H1 (cell line): ENCODE data around the gene PLCB3. TPM values are rescaled to one million over a fixed set of nuclear protein-coding genes. Genes with fewer than 3 reads are reported as not detected.
"Not testable (repeated sequence)": the region's sequence is repeated elsewhere in the genome, so short reads cannot be mapped to it uniquely, and the experiment has no call there.

Source experiments
- CTCF ChIA-PET: fragments of 300-600 bp; sonication (Branson Sonifier 250); formaldehyde crosslinking; loops from one replicate; lab custom pipeline; 2021; ENCODE audit not compliant: partially characterized antibody; lab: Charles Lee
- POLR2A ChIA-PET: fragments of 300-600 bp; sonication (Branson Sonifier 250); formaldehyde crosslinking; loops from one replicate; lab custom pipeline; 2021; ENCODE audit warnings: inconsistent platforms; ENCODE audit not compliant: partially characterized antibody; lab: Charles Lee
- DNase-seq, 2 experiments: peaks; one replicate each; pipeline versions ENCODE4 v3.0.0 to v3.0.0-alpha.2; 2010 to 2022; ENCODE audit warnings: low spot score in 2 of 2, low read depth in 1 of 2, mixed read lengths in 1 of 2
- FAIRE-seq: peaks from 2 replicates; lab custom pipeline; 2011; peaks lifted over from hg19 to GRCh38; lab: Jason Lieb, UNC
- H2AFZ ChIP-seq: 2 replicates; pipeline ENCODE4 v1.8.1; 2012; ENCODE audit warnings: low read length, inconsistent platforms
- H2AK5ac ChIP-seq: 2 replicates; pipeline ENCODE4 v1.6.1; 2013; ENCODE audit warnings: low read depth, low read length
- H2BK120ac ChIP-seq: replicated peaks from 2 replicates; pipeline ENCODE3; 2013; ENCODE audit warnings: low read depth, low read length, inconsistent platforms
- H2BK12ac ChIP-seq: 2 replicates; pipeline ENCODE4 v1.6.1; 2013; ENCODE audit warnings: low read depth, low read length
- H2BK15ac ChIP-seq: 2 replicates; pipeline ENCODE4 v1.6.1; 2013; ENCODE audit warnings: low read length
- H2BK20ac ChIP-seq: 2 replicates; pipeline ENCODE4 v1.6.1; 2013; ENCODE audit warnings: low read length
- H2BK5ac ChIP-seq: 2 replicates; pipeline ENCODE4 v1.6.1; 2013; ENCODE audit warnings: low read depth, low read length
- H3K14ac ChIP-seq: 2 replicates; pipeline ENCODE4 v1.6.1; 2013; ENCODE audit warnings: inconsistent platforms; ENCODE audit not compliant: insufficient read length
- H3K18ac ChIP-seq: 2 replicates; pipeline ENCODE4 v1.6.1; 2013; ENCODE audit warnings: low read length; ENCODE audit errors: extremely low read depth
- H3K23ac ChIP-seq: 2 replicates; pipeline ENCODE4 v1.6.1; 2013; ENCODE audit warnings: inconsistent platforms; ENCODE audit not compliant: insufficient read length
- H3K23me2 ChIP-seq: 2 replicates; pipeline ENCODE4 v1.6.1; 2013; ENCODE audit warnings: low read depth, low read length
- H3K27ac ChIP-seq: 2 replicates; pipeline ENCODE4 v1.6.1; 2011; ENCODE audit warnings: low read depth, low read length, inconsistent platforms
- H3K27me3 ChIP-seq, 4 experiments: replicated peaks in 1 of 4; 1 replicate in 1 of 4; 2 replicates in 3 of 4; pipeline versions ENCODE4 v1.6.1 to v1.8.1; 2011 to 2013; ENCODE audit warnings: low read length in 3 of 4, mild to moderate bottlenecking in 3 of 4, inconsistent platforms in 2 of 4, mixed read lengths in 2 of 4, moderate library complexity in 1 of 4; ENCODE audit not compliant: control insufficient read depth in 3 of 4, insufficient read depth in 3 of 4; ENCODE audit errors: extremely low read depth in 1 of 4
- H3K36me3 ChIP-seq, 4 experiments: 2 replicates each; pipeline versions ENCODE4 v1.6.1 to v1.8.1; 2011 to 2013; ENCODE audit warnings: mild to moderate bottlenecking in 4 of 4, low read length in 3 of 4, moderate library complexity in 2 of 4, control low read depth in 1 of 4, inconsistent platforms in 1 of 4; ENCODE audit not compliant: insufficient read depth in 4 of 4, control insufficient read depth in 2 of 4
- H3K4ac ChIP-seq: replicated peaks from 2 replicates; pipeline ENCODE3; 2013; ENCODE audit warnings: low read length, low read depth, mixed read lengths, inconsistent platforms; ENCODE audit not compliant: insufficient read length
- H3K4me1 ChIP-seq, 4 experiments: replicated peaks in 1 of 4; 1 replicate in 1 of 4; 2 replicates in 3 of 4; pipeline versions ENCODE4 v1.6.1 to v1.8.1; 2011 to 2013; ENCODE audit warnings: low read length in 3 of 4, inconsistent platforms in 2 of 4, mixed read lengths in 1 of 4; ENCODE audit not compliant: insufficient read depth in 4 of 4, control insufficient read depth in 3 of 4
- H3K4me2 ChIP-seq, 2 experiments: 2 replicates each; pipeline versions ENCODE4 v1.6.1 to v1.8.1; 2011 to 2013; ENCODE audit warnings: low read depth in 2 of 2, low read length in 2 of 2, control low read depth in 1 of 2, inconsistent platforms in 1 of 2, mild to moderate bottlenecking in 1 of 2; ENCODE audit not compliant: insufficient read depth in 1 of 2
- H3K4me3 ChIP-seq, 4 experiments: fragments of 200-600, 300-600 bp in 1 of 4; sonication (generic), shearing (Covaris generic), sonication (Bioruptor Twin) in 1 of 4; 2 replicates each; pipeline versions ENCODE4 v1.5.1 to v1.8.1; 2011 to 2016; ENCODE audit warnings: low read length in 4 of 4, low read depth in 3 of 4, control low read depth in 2 of 4, inconsistent platforms in 2 of 4, mild to moderate bottlenecking in 2 of 4, mixed read lengths in 1 of 4, moderate library complexity in 1 of 4; ENCODE audit not compliant: insufficient read depth in 2 of 4; ENCODE audit errors: extremely low read depth in 1 of 4
- H3K56ac ChIP-seq: replicated peaks from 2 replicates; pipeline ENCODE3; 2013; ENCODE audit warnings: low read depth, mild to moderate bottlenecking, mixed read lengths, low read length, inconsistent platforms; ENCODE audit not compliant: insufficient read length
- H3K79me1 ChIP-seq: 2 replicates; pipeline ENCODE4 v1.6.1; 2013; ENCODE audit warnings: low read depth, low read length, control low read depth
- H3K79me2 ChIP-seq, 2 experiments: 2 replicates each; pipeline versions ENCODE4 v1.6.1 to v1.8.1; 2012 to 2013; ENCODE audit warnings: low read length in 2 of 2, mild to moderate bottlenecking in 2 of 2, inconsistent platforms in 1 of 2; ENCODE audit not compliant: insufficient read depth in 2 of 2, control insufficient read depth in 1 of 2
- H3K9ac ChIP-seq, 4 experiments: replicated peaks in 1 of 4; 1 replicate in 1 of 4; 2 replicates in 3 of 4; pipeline versions ENCODE4 v1.6.1 to v1.8.1; 2011 to 2013; ENCODE audit warnings: low read depth in 3 of 4, low read length in 3 of 4, control low read depth in 2 of 4, mild to moderate bottlenecking in 2 of 4, moderate library complexity in 2 of 4, inconsistent platforms in 1 of 4; ENCODE audit errors: extremely low read depth in 1 of 4
- H3K9me3 ChIP-seq, 2 experiments: 2 replicates each; pipeline versions ENCODE4 v1.6.1 to v1.8.1; 2012 to 2013; ENCODE audit warnings: mild to moderate bottlenecking in 2 of 2, moderate library complexity in 2 of 2, control low read depth in 1 of 2, inconsistent platforms in 1 of 2, low read depth in 1 of 2, low read length in 1 of 2, mixed read lengths in 1 of 2; ENCODE audit not compliant: insufficient read depth in 2 of 2
- H4K20me1 ChIP-seq, 2 experiments: replicated peaks in 1 of 2; 2 replicates each; pipeline versions ENCODE3 to v1.8.1; 2011 to 2013; ENCODE audit warnings: inconsistent platforms in 2 of 2, low read length in 2 of 2, mild to moderate bottlenecking in 1 of 2; ENCODE audit not compliant: insufficient read depth in 2 of 2, control insufficient read depth in 1 of 2
- H4K5ac ChIP-seq: 2 replicates; pipeline ENCODE4 v1.6.1; 2013; ENCODE audit warnings: low read length, low read depth, mixed read lengths, inconsistent platforms; ENCODE audit not compliant: insufficient read length
- H4K8ac ChIP-seq: 2 replicates; pipeline ENCODE4 v1.8.0; 2013; ENCODE audit warnings: mild to moderate bottlenecking, moderate library complexity, low read length, inconsistent platforms; ENCODE audit not compliant: insufficient read depth; ENCODE audit errors: extremely low read depth
- H4K91ac ChIP-seq: replicated peaks from 2 replicates; pipeline ENCODE3; 2013; ENCODE audit warnings: low read length, mixed read lengths, inconsistent platforms; ENCODE audit not compliant: insufficient read length
- KDM1A ChIP-seq: fragments of 200-600, 300-600 bp; sonication (generic); IDR thresholded peaks from 2 replicates; pipeline ENCODE4 v1.7.1; 2016; ENCODE audit warnings: mild to moderate bottlenecking, low read length, borderline replicate concordance
- MAX ChIP-seq: IDR thresholded peaks from 2 replicates; pipeline ENCODE4 v1.6.1; 2012; ENCODE audit warnings: inconsistent platforms
- YY1 ChIP-seq: IDR thresholded peaks from 2 replicates; pipeline ENCODE4 v1.6.1; 2011; ENCODE audit warnings: low read depth, mild to moderate bottlenecking, low read length
- WGBS, 2 experiments: shearing (Covaris generic) in 1 of 2; methylation state at CpG; one replicate each; pipeline versions ENCODE4 v1.1.6 to v1.1.7; 2013 to 2015; ENCODE audit warnings: low lambda C conversion rate in 2 of 2, mixed read lengths in 2 of 2, inconsistent platforms in 1 of 2, low coverage in 1 of 2, missing lambda C conversion rate in 1 of 2; ENCODE audit not compliant: insufficient replicate concordance in 2 of 2, insufficient coverage in 1 of 2, insufficient read length in 1 of 2; ENCODE audit errors: extremely low coverage in 1 of 2, missing lambda C conversion rate in 1 of 2; 5-methylcytosine and 5-hydroxymethylcytosine counted together
- polyA plus RNA-seq, 7 experiments: library from polyadenylated mRNA; depleted of rRNA in 3 of 7; stranded (reverse) in 5 of 7; unstranded in 2 of 7; fragments of >200 nt in 5 of 7; fragments of 200-250 nt in 2 of 7; gene quantifications; 1 replicate in 5 of 7; 2 replicates in 1 of 7; 4 replicates in 1 of 7; pipeline versions ENCODE4 v1.2.1 to v1.2.3, GENCODE V29; 2011 to 2013; ENCODE audit warnings: missing spikeins in 2 of 7, mixed read lengths in 2 of 7
- total RNA-seq: library from RNA; stranded (reverse); fragmentation: NEBNext Ultra II Directional; extraction: Animal tissue kit (Norgen Biotek cat#: 25700); gene quantifications from 2 replicates; pipeline ENCODE4 v1.2.1, GENCODE V29; 2021

Gene PLCB3
- total and polyA plus RNA-seq, 2 of the 8 experiments (the other 6 are each of a cell fraction or from before 2014, with no cell fraction given): 47.2 to 104 TPM

DNA sequence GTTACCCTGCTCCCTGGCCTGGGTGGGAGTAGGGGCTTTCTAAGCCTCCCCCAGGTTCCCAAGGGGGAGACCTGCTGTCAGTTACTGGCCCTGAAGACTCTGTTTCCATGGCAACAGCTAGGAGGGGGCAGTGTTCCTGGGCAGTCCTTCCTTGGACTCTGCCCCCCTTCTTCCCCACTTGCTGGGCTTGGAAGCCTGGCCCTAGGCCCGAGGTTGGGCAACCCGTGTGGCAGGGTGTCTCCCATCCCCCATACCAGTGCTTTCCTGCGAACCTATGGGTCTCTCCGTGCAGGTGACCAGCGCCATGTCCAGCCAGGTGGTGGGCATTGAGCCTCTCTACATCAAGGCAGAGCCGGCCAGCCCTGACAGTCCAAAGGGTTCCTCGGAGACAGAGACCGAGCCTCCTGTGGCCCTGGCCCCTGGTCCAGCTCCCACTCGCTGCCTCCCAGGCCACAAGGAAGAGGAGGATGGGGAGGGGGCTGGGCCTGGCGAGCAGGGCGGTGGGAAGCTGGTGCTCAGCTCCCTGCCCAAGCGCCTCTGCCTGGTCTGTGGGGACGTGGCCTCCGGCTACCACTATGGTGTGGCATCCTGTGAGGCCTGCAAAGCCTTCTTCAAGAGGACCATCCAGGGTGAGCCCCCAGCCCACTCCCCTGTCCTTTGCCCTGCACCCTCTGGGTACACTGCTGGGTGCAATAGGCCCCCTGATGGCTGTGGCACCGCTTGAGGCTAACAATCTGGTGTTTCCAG is 55.7 kb downstream of the PLCB3 start (continued):
- TF ChIP-seq YY1 (no peak), MAX (no peak), KDM1A (no peak)

- not testable (repeated sequence) for H3K27ac ChIP-seq, H3K4ac ChIP-seq, H3K23me2 ChIP-seq, H3K27me3 ChIP-seq, H3K9ac ChIP-seq, H2BK12ac ChIP-seq, H4K8ac ChIP-seq, H3K18ac ChIP-seq, H4K20me1 ChIP-seq, H3K56ac ChIP-seq, DNase-seq, H3K4me2 ChIP-seq, H4K91ac ChIP-seq, H3K14ac ChIP-seq, H2BK5ac ChIP-seq, FAIRE-seq, H4K5ac ChIP-seq, H2BK120ac ChIP-seq, H3K36me3 ChIP-seq, H2BK20ac ChIP-seq, H2AK5ac ChIP-seq, H2BK15ac ChIP-seq, H3K4me3 ChIP-seq, H2AFZ ChIP-seq, H3K9me3 ChIP-seq, H3K23ac ChIP-seq
- Histone ChIP-seq H3K4me1 (peaks cover 3 to 14% (median 12%) of the 10 kb centered on the region in 4 experiments; a peak in 6 of 7 replicates), H3K79me1 (peaks cover 13% of the 10 kb centered on the region; the same call in 1 of the 2 replicates), H3K79me2 (peaks cover 0 to 21% of the 10 kb centered on the region in 2 experiments; a peak in 2 of 4 replicates)
- WGBS, 2 experiments: 98% methylated on average over 5 of the region's 5 CpGs; no CpG with 5 or more reads in 1 of the 2 experiments
- ChIA-PET CTCF (interaction anchor here (0.6 to 20.8 kb wide), 3 partner anchors 15 to 252 kb away, joined by 4 to 614 read pairs (median 4); partner anchors contain the start of gene CCDC88B), POLR2A (interaction anchor here (0.6 to 3.9 kb wide), 3 partner anchors 9 to 62 kb away, joined by 3 to 24 read pairs (median 3); partner anchors contain the start of genes PRDX5 and TRMT112)
Measured at GRCh38 chr11:64307795-64308194, 56.5 kb downstream of the PLCB3 start.
